H9 (cell line): Measurements from ENCODE around the gene WDR20. TPM values are rescaled to one million over a fixed set of nuclear protein-coding genes. Genes with fewer than 3 reads are reported as not detected.

Experiments used
- DNase-seq: peaks from one replicate; pipeline ENCODE4 v3.0.0-alpha.2; 2017
- H2AFZ ChIP-seq: one replicate; pipeline ENCODE4 v1.6.1; 2013; ENCODE audit warnings: mild to moderate bottlenecking, low read length, control low read depth, moderate library complexity
- H2AK5ac ChIP-seq: 2 replicates; pipeline ENCODE4 v1.6.1; 2013; ENCODE audit warnings: low read length, control low read depth, mixed read lengths; ENCODE audit not compliant: insufficient read length
- H2BK120ac ChIP-seq: one replicate; pipeline ENCODE4 v1.6.1; 2013; ENCODE audit warnings: low read depth, mild to moderate bottlenecking, low read length, control low read depth, inconsistent platforms; ENCODE audit not compliant: poor library complexity, severe bottlenecking
- H2BK12ac ChIP-seq: 2 replicates; pipeline ENCODE4 v1.6.1; 2013; ENCODE audit warnings: low read length, control low read depth, mixed read lengths, low read depth; ENCODE audit not compliant: insufficient read length
- H2BK15ac ChIP-seq: 2 replicates; pipeline ENCODE4 v1.6.1; 2013; ENCODE audit warnings: low read depth, low read length, control low read depth
- H2BK20ac ChIP-seq: one replicate; pipeline ENCODE4 v1.6.1; 2013; ENCODE audit warnings: low read depth, mild to moderate bottlenecking, low read length, control low read depth, inconsistent platforms; ENCODE audit not compliant: poor library complexity, severe bottlenecking
- H2BK5ac ChIP-seq: 2 replicates; pipeline ENCODE4 v1.6.1; 2013; ENCODE audit warnings: low read length, control low read depth, mixed read lengths; ENCODE audit not compliant: insufficient read length
- H3K14ac ChIP-seq: 2 replicates; pipeline ENCODE4 v1.6.1; 2013; ENCODE audit warnings: low read length, control low read depth; ENCODE audit not compliant: insufficient read depth
- H3K18ac ChIP-seq: 2 replicates; pipeline ENCODE4 v1.6.1; 2013; ENCODE audit warnings: low read depth, mild to moderate bottlenecking, mixed read lengths, low read length, control low read depth; ENCODE audit not compliant: insufficient read length
- H3K23ac ChIP-seq: 2 replicates; pipeline ENCODE4 v1.6.1; 2013; ENCODE audit warnings: low read length, control low read depth, mixed read lengths, low read depth; ENCODE audit not compliant: insufficient read length
- H3K23me2 ChIP-seq: 2 replicates; pipeline ENCODE4 v1.6.1; 2013; ENCODE audit warnings: low read depth, mild to moderate bottlenecking, mixed read lengths, low read length, control low read depth; ENCODE audit not compliant: insufficient read length, poor library complexity, severe bottlenecking
- H3K27ac ChIP-seq: 2 replicates; pipeline ENCODE4 v1.5.1; 2013; ENCODE audit warnings: low read length, control low read depth, mixed read lengths, low read depth; ENCODE audit not compliant: insufficient read length
- H3K27me3 ChIP-seq: 2 replicates; pipeline ENCODE4 v1.6.1; 2013; ENCODE audit warnings: low read length, control low read depth, inconsistent platforms; ENCODE audit not compliant: insufficient read depth
- H3K4ac ChIP-seq: 2 replicates; pipeline ENCODE4 v1.6.1; 2013; ENCODE audit warnings: low read depth, mild to moderate bottlenecking, control low read depth, inconsistent platforms, low read length, moderate library complexity
- H3K4me1 ChIP-seq: 2 replicates; pipeline ENCODE4 v1.6.1; 2013; ENCODE audit warnings: low read length, control low read depth, inconsistent platforms; ENCODE audit not compliant: insufficient read depth
- H3K4me2 ChIP-seq: 2 replicates; pipeline ENCODE4 v1.6.1; 2013; ENCODE audit warnings: low read length, control low read depth, mixed read lengths; ENCODE audit not compliant: insufficient read length, insufficient read depth
- H3K56ac ChIP-seq: 2 replicates; pipeline ENCODE4 v1.6.1; 2013; ENCODE audit warnings: low read depth, mild to moderate bottlenecking, mixed read lengths, low read length, control low read depth; ENCODE audit not compliant: insufficient read length
- H3K79me1 ChIP-seq: 2 replicates; pipeline ENCODE4 v1.6.1; 2013; ENCODE audit warnings: low read depth, mild to moderate bottlenecking, moderate library complexity, low read length, control low read depth, inconsistent platforms; ENCODE audit not compliant: insufficient read depth, poor library complexity, severe bottlenecking
- H3K79me2 ChIP-seq: 2 replicates; pipeline ENCODE4 v1.6.1; 2013; ENCODE audit warnings: low read length, control low read depth, inconsistent platforms; ENCODE audit not compliant: insufficient read depth
- H3K9ac ChIP-seq: 2 replicates; pipeline ENCODE4 v1.6.1; 2013; ENCODE audit warnings: low read length, control low read depth, mixed read lengths; ENCODE audit not compliant: insufficient read length; ENCODE audit errors: extremely low read depth
- H3K9me3 ChIP-seq: one replicate; pipeline ENCODE4 v1.6.1; 2013; ENCODE audit warnings: low read depth, low read length, inconsistent platforms; ENCODE audit not compliant: control insufficient read depth
- H3T11ph ChIP-seq: one replicate; pipeline ENCODE4 v1.6.1; 2013; ENCODE audit warnings: mild to moderate bottlenecking, low read length, control low read depth, inconsistent platforms
- H4K20me1 ChIP-seq: one replicate; pipeline ENCODE4 v1.6.1; 2013; ENCODE audit not compliant: control insufficient read depth, insufficient read length, insufficient read depth
- H4K5ac ChIP-seq: 2 replicates; pipeline ENCODE4 v1.6.1; 2013; ENCODE audit warnings: low read depth, mild to moderate bottlenecking, mixed read lengths, low read length, control low read depth; ENCODE audit not compliant: insufficient read length
- H4K8ac ChIP-seq: replicated peaks from 2 replicates; pipeline ENCODE4 v1.6.1; 2013; ENCODE audit warnings: low read length, control low read depth, mixed read lengths, low read depth; ENCODE audit not compliant: insufficient read length
- H4K91ac ChIP-seq: 2 replicates; pipeline ENCODE4 v1.6.1; 2013; ENCODE audit warnings: low read depth, mild to moderate bottlenecking, moderate library complexity, mixed read lengths, low read length, control low read depth; ENCODE audit not compliant: insufficient read length
- H3K27ac Mint-ChIP-seq, 3 experiments: 2 replicates in 2 of 3; 3 replicates in 1 of 3; pipeline ENCODE4 v1.8.0; 2020 to 2021; ENCODE audit warnings: mixed read lengths in 3 of 3, mild to moderate bottlenecking in 1 of 3, moderate library complexity in 1 of 3
- H3K27me3 Mint-ChIP-seq: 2 replicates; pipeline ENCODE4 v1.8.0; 2021; ENCODE audit warnings: low read depth, mild to moderate bottlenecking, moderate library complexity, mixed read lengths
- H3K36me3 Mint-ChIP-seq, 3 experiments: 2 replicates in 2 of 3; 3 replicates in 1 of 3; pipeline ENCODE4 v1.8.0; 2020 to 2021; ENCODE audit warnings: low read depth in 3 of 3, mixed read lengths in 3 of 3; ENCODE audit not compliant: insufficient read depth in 1 of 3
- H3K4me1 Mint-ChIP-seq, 2 experiments: 2 replicates each; pipeline ENCODE4 v1.8.0; 2020; ENCODE audit warnings: mixed read lengths in 2 of 2
- H3K4me3 Mint-ChIP-seq, 2 experiments: 2 replicates in 1 of 2; 3 replicates in 1 of 2; pipeline ENCODE4 v1.8.0; 2020 to 2021; ENCODE audit warnings: mild to moderate bottlenecking in 2 of 2, mixed read lengths in 2 of 2, moderate library complexity in 1 of 2
- H3K9me3 Mint-ChIP-seq, 2 experiments: 2 replicates in 1 of 2; 3 replicates in 1 of 2; pipeline ENCODE4 v1.8.0; 2020; ENCODE audit warnings: mild to moderate bottlenecking in 2 of 2, mixed read lengths in 2 of 2, moderate library complexity in 1 of 2
- WGBS: extraction: QIAGEN DNeasy Blood & Tissue Kit; methylation state at CpG from one replicate; pipeline ENCODE4 v1.1.7; 2013; ENCODE audit warnings: missing lambda C conversion rate, low lambda C conversion rate, mixed read lengths; ENCODE audit not compliant: insufficient read length; ENCODE audit errors: extremely low coverage; 5-methylcytosine and 5-hydroxymethylcytosine counted together
- total RNA-seq: library from RNA; stranded (reverse); gene quantifications from 2 replicates; pipeline ENCODE4 v1.2.1, GENCODE V29; 2021
- TF ChIP-seq, protein P1 (sequence below): fragments of 200-600 bp; sonication (generic); conservative IDR thresholded peaks from 3 replicates; pipeline ENCODE4 v1.8.0; 2021; ENCODE audit warnings: antibody characterized with exemption, mild to moderate bottlenecking

The WDR20 gene
- total RNA-seq, 1 experiment from 2014 or later: 31.6 TPM

DNA sequence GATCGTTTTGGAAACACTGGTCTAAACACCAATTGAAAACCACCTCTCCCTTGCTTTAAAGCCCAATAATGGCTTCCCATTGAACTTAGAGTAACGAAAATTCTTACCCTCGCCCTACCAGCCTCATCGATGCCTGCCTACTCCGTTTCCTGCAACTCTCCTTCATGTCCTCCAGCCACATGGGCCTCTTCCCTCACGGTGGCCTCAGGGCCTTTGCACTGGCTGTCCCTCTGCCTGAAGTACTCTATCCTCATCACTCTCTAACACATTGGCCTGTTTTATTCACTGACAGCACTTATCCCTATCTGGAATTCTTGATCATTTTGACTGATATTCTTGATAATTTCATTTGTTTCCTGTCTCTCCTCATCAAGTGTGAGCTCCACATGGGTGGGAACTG, 118.4 kb downstream of the WDR20 start:
- no peak overlapping the region for H3K4ac ChIP-seq
- TF ChIP-seq, protein P1, sequence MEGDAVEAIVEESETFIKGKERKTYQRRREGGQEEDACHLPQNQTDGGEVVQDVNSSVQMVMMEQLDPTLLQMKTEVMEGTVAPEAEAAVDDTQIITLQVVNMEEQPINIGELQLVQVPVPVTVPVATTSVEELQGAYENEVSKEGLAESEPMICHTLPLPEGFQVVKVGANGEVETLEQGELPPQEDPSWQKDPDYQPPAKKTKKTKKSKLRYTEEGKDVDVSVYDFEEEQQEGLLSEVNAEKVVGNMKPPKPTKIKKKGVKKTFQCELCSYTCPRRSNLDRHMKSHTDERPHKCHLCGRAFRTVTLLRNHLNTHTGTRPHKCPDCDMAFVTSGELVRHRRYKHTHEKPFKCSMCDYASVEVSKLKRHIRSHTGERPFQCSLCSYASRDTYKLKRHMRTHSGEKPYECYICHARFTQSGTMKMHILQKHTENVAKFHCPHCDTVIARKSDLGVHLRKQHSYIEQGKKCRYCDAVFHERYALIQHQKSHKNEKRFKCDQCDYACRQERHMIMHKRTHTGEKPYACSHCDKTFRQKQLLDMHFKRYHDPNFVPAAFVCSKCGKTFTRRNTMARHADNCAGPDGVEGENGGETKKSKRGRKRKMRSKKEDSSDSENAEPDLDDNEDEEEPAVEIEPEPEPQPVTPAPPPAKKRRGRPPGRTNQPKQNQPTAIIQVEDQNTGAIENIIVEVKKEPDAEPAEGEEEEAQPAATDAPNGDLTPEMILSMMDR: no peak
- no peaks in the 10 kb centered on the region for H3K9me3 ChIP-seq
- no peaks in the 10 kb centered on the region; a peak in 1 of 5 replicates for H3K9me3 Mint-ChIP-seq
- H3K27ac ChIP-seq: no peak overlapping the region
- H3K79me1 ChIP-seq: no peaks in the 10 kb centered on the region
- H3K27ac Mint-ChIP-seq: no peak overlapping the region
- H3K27me3 ChIP-seq: no peaks in the 10 kb centered on the region
- H2BK120ac ChIP-seq: no peak overlapping the region
- H2BK20ac ChIP-seq: no peak overlapping the region
- no peak overlapping the region for H3K14ac ChIP-seq
- no peaks in the 10 kb centered on the region for H3K79me2 ChIP-seq
- H3K23me2 ChIP-seq: no peaks in the 10 kb centered on the region
- no peak overlapping the region for H3K4me2 ChIP-seq
- H2AFZ ChIP-seq: no peak overlapping the region
- H4K5ac ChIP-seq: no peak overlapping the region
- no peak overlapping the region for H3K23ac ChIP-seq
- DNase-seq: no peak
- no peak overlapping the region for H4K91ac ChIP-seq
- H4K8ac ChIP-seq: no peak overlapping the region
- WGBS: no CpG with 5 or more reads among the region's 6 CpGs
- H2AK5ac ChIP-seq: no peak overlapping the region
- H3K18ac ChIP-seq: no peak overlapping the region
- H3K36me3 Mint-ChIP-seq: no peaks in the 10 kb centered on the region
- no peak overlapping the region for H3K9ac ChIP-seq
- H2BK12ac ChIP-seq: no peak overlapping the region
- H4K20me1 ChIP-seq: no peaks in the 10 kb centered on the region
- H3K56ac ChIP-seq: no peak overlapping the region
- no peaks in the 10 kb centered on the region; the same call in 1 of the 2 replicates for H3K27me3 Mint-ChIP-seq
- no peak overlapping the region for H2BK5ac ChIP-seq
- no peak overlapping the region for H2BK15ac ChIP-seq
- no peaks in the 10 kb centered on the region for H3K4me1 ChIP-seq
- H3K4me3 Mint-ChIP-seq: no peak overlapping the region
- H3T11ph ChIP-seq: no peak overlapping the region
- H3K4me1 Mint-ChIP-seq: peaks cover 6 to 7% of the 10 kb centered on the region in 2 experiments; a peak in 3 of 4 replicates

Other genes with a start within 250 kb of the WDR20 start
- gene DYNC1H1, start 175.3 kb upstream of the WDR20 start, total RNA-seq: 319 and 359 TPM in 2 replicates
- 953 and 955 TPM in 2 replicates for gene HSP90AA1, start 52.9 kb upstream of the WDR20 start, total RNA-seq
- 2.8 and 3.0 TPM in 2 replicates for gene MOK, start 165.3 kb downstream of the WDR20 start, total RNA-seq
- 9.4 and 10.4 TPM in 2 replicates for gene ZNF839, start 179.8 kb downstream of the WDR20 start, total RNA-seq
- gene CINP, start 223.0 kb downstream of the WDR20 start, total RNA-seq: 39.3 and 39.5 TPM in 2 replicates
- gene TECPR2, start 223.0 kb downstream of the WDR20 start, total RNA-seq: 15.0 and 15.4 TPM in 2 replicates